ENCODE results near the gene ITK.

DNA sequence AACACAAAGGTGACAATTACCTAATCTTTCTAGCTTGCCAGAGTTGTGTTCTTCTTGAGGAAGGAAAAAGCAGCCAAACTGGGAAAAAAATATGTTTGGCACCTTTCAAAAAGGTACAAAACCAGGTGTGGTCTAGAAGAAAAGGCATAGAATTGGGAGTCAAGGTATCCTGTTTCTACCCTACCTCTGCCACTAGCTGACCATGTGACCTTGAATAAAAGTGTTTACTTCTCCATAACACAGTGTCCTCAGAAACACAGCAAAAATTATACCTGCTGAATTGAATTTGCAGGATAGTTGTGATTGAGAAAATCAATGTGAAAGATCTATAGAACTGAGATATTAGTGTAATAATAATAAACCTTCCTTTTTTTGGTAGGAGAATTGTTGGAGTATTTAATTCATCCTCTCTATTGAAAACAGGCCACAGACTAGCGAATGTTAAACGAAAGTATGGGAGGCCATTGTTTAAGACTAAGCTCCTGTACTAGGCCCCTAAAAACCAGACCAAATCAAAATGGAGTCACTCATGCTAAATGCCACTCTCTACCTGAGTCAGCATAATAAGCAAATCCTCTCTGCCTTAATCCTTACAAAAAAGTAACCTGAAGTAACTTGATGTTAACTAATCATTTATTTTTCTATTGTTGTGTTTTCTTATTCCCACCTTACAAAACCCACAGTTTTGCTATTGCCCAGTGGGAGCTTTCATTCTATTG is 97.8 kb downstream of the ITK start:
- TF ChIP-seq, protein P1, sequence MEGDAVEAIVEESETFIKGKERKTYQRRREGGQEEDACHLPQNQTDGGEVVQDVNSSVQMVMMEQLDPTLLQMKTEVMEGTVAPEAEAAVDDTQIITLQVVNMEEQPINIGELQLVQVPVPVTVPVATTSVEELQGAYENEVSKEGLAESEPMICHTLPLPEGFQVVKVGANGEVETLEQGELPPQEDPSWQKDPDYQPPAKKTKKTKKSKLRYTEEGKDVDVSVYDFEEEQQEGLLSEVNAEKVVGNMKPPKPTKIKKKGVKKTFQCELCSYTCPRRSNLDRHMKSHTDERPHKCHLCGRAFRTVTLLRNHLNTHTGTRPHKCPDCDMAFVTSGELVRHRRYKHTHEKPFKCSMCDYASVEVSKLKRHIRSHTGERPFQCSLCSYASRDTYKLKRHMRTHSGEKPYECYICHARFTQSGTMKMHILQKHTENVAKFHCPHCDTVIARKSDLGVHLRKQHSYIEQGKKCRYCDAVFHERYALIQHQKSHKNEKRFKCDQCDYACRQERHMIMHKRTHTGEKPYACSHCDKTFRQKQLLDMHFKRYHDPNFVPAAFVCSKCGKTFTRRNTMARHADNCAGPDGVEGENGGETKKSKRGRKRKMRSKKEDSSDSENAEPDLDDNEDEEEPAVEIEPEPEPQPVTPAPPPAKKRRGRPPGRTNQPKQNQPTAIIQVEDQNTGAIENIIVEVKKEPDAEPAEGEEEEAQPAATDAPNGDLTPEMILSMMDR (IDR thresholded peaks at IDR 0.05 in 4 of 5, conservative IDR thresholded peaks at IDR 0.05 in 1 of 5) = no peak
- no peak for TF ChIP-seq POLR2A (IDR thresholded peaks at IDR 0.05)
